Gastroesophageal sphincter (tissue), 3 donors: ENCODE measurements around the gene MAP1LC3B.

Experiments
- CTCF ChIP-seq, 4 experiments: fragments of 200-600 bp in 2 of 4; fragments of 450-650 bp in 2 of 4; sonication (generic) in 1 of 4; IDR thresholded peaks; one replicate each; pipeline ENCODE4 v1.5.1; 2017 to 2019; ENCODE audit warnings: antibody characterized with exemption in 4 of 4, mild to moderate bottlenecking in 2 of 4, moderate library complexity in 2 of 4
- EP300 ChIP-seq: sonication (generic); formaldehyde crosslinking; IDR thresholded peaks from one replicate; pipeline ENCODE4 v1.6.1; 2017; ENCODE audit warnings: antibody characterized with exemption, mild to moderate bottlenecking

- TF ChIP-seq CTCF (IDR thresholded peaks at IDR 0.05) (no peak), EP300 (no peak)
Measured at GRCh38 chr16:87422106-87422505, 30.0 kb downstream of the MAP1LC3B start.
